Inflammatory macrophage treated with lipopolysaccharide for 1 hour (primary cell): Measurements from ENCODE around the gene RGL2.
"Not testable (repeated sequence)": the region's sequence is repeated elsewhere in the genome, so short reads cannot be mapped to it uniquely, and the experiment has no call there.

Experiments used
- DNase-seq, 2 donors: peaks; one replicate each; pipeline ENCODE4 v3.0.0-alpha.2; 2020 to 2022

Gene RGL2

DNA sequence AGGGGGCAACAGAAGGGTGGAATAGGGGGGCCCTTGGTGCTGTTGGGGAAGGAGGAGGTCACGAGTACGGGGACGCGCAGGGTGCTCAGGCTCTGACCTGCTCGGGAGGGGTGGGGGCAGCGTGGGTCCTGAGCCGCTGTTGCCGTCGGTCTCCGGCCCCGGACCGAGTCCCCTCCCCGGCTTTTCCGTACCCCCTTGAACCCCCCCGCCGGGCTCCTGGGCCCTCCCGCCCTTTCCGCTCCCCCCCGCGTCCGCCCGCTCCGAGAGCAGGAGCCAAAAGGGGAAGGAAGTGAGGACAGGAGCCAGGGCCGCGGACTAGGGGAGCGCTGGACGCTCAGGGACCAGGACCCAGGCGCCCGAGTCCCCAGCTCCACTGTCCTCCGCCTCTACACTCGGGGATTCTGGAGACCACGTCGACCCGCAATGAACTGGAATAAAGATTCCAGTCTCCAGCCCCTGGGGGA lies at the start of gene RGL2:
Gene RGL2, minus strand, starts transcription at position 170 of the 464 bp plus-strand sequence. CDS start 332 bp downstream, outside the sequence.
- DNase-seq: peak in 1 of 2 donors; percentile 57

GRCh38 chr6:33347816-33348215 lies 49.1 kb upstream of the RGL2 start:
- no peak for DNase-seq

- DNase-seq: not testable (repeated sequence)
These were observed 48.2 kb upstream of the RGL2 start for GRCh38 chr6:33346972-33347371.

DNA sequence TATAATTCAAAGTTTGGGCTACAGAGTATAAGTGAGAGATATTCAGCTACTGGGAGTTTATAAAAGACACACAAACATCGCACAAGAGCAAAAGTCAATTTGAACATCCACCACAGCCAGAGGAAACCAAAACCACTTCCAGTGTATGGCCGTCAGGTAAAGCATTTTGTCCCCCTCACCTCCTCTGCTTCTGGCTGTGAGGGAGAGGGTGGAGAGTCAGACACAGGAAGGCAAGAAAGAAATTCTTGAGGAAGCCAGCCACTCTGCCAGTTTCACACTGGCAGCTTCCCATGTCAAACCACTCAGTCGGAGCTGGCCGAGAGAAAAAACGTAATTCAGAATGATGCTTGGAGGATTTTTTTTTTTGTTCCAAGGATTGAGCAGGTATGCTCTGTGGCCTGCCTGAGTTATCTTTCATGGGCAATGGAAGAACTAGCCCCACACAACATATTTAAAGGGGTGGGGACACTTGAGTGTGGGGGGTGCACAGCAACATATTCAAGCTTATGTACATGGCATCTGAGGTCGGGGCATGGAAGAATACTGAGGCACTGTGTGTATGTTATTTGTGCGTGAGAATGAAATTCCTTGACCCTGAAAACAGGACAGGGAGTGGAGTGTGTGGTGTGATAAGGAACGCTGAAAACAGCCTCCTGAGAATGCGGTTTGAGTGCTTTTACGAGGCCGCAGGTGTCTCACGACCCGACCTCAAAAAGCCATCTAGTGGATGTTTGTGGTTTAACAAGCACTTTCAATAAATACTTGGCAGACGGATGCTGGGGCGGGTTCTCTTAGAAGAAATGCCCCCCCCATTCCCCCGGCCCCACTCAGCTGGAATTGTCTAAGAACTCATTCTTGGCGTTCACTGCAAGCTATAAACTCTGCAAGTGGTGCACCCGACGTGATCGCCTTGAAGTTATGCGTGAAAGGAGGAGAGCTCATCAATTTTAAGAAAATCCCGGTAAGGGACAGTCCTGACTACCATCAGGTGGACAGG lies 46.3 kb upstream of the RGL2 start:
- peak; percentile 54 to 77 for DNase-seq

DNA sequence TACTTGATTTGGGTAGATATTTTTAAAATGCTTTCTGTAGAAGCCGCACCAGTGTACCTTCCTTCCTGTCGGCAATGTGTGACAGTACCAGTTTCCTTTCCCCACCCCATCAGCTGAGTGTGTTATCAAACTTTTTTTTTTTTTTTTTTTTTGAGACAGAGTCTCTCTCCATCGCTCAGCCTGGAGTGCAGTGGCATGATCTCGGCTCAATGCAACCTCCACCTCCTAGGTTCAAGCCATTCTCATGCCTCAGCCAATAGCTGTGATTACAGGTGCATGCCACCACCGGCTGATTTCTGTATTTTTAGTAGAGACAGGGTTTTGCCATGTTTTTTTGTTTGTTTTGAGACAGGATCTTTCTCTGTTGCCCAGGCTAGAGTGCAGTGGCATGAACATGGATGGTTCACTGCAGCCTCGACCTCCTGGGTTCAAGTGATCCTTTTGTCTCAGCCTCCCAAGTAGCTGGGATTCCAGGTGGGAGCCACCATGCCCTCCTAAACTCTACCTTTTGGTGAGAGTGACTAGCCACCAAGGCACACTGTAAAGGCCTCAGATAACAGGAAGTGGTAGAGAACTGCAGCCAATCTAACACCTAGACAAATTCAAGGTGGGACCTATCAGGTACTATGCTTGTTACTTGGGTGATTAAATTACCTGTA lies 45.3 kb upstream of the RGL2 start:
- DNase-seq: no peak

- not testable (repeated sequence) for DNase-seq
These were observed 44.8 kb upstream of the RGL2 start for GRCh38 chr6:33343606-33343952.

- peak; percentile 20 to 49 for DNase-seq
These were observed 40.5 kb upstream of the RGL2 start for GRCh38 chr6:33339193-33339592.

DNA sequence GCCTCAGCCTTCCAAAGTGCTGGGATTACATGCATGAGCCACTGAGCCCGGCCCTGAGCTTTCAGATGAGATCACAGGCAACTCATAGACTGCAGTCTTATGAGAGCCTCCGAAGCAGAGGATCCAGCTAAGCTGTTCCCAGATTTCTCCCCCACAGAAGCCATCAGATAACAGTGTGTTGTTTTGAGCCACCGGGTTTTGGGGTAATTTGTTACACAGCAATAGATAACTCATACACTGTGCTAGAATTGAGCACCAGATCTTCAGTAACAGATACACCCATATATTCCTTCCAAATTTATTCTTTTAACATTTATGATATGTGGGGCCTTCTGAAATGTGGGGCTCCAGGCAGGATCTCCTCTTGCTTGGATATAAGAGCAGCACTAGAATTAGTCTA lies 37.8 kb upstream of the RGL2 start:
- DNase-seq: no peak

DNA sequence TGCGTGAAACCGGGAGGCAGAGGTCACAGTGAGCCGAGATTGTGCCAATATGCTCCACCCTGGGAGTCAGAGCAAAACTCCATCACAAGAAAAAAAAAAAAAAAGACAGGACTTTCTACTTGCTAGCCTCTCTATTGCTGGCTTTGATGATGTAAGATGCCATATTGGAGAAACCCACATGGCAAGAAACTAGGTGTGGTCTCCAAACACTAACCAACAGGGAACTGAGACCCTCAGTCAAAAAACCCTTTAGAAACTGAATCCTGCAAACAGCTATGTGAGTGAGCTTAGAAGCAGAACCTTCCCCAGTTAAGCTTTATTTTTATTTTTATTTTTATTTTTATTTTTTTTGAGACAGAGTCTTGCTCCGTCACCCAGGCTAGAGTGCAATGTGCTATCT lies 37.2 kb upstream of the RGL2 start:
- no peak for DNase-seq

- DNase-seq: peak; percentile 40 to 67
These were observed 34.9 kb upstream of the RGL2 start for GRCh38 chr6:33333666-33334065.

GRCh38 chr6:33330736-33331135 lies 32.0 kb upstream of the RGL2 start:
- no peak for DNase-seq

GRCh38 chr6:33329058-33329457 lies 30.3 kb upstream of the RGL2 start:
- no peak for DNase-seq

GRCh38 chr6:33324125-33324524 lies 25.4 kb upstream of the RGL2 start:
- peak in 1 of 2 donors; percentile 35 for DNase-seq

DNA sequence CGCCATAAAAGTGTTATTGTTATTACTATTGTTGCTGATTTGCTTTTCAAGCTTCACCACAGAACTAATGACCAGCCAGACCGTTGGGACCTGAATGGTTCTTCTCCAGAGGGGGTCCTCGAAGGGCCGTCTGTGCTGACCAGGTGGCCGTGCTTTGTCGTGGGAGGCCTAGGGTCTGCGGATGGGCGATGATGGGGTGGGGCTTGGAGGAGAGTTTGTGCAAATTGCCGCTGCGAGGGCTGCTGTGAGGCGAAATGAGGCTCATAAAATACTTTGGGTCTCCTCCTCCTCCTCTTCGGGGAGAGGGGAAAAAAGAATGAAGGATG lies 24.8 kb upstream of the RGL2 start:
- DNase-seq: no peak

GRCh38 chr6:33321227-33321626 lies 22.5 kb upstream of the RGL2 start:
- no peak for DNase-seq

- peak; percentile 92 to 96 for DNase-seq
These were observed 21.8 kb upstream of the RGL2 start for GRCh38 chr6:33320315-33321181.

DNA sequence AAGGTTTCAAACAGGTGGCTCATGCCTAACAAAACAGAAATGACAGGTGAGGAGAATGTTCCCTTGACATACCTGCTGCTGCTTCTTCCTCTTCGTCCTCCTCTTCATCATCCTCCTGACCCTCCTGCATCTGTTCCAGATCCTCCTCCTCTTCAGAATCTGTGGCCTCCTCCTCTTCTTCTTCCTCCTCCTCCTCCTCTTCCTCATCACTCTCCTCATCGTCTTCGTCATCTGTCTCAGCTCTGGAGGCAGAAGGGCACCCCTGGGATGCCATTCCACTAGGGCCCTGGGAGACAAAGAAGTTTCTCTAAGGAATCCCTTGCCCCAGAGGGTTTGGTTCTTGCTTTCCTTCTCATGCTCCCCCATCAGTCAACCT lies 21.2 kb upstream of the RGL2 start:
- DNase-seq: no peak

- DNase-seq: no peak
These were observed 19.8 kb upstream of the RGL2 start for GRCh38 chr6:33318426-33319073.

GRCh38 chr6:33317669-33318425 lies 19.1 kb upstream of the RGL2 start, which contains the start of gene ZBTB22:
ZBTB22 (minus strand) TSS chr6:33317744; CDS start chr6:33316916, 828 bp downstream.
- DNase-seq: peak; percentile 98 to 99

DNA sequence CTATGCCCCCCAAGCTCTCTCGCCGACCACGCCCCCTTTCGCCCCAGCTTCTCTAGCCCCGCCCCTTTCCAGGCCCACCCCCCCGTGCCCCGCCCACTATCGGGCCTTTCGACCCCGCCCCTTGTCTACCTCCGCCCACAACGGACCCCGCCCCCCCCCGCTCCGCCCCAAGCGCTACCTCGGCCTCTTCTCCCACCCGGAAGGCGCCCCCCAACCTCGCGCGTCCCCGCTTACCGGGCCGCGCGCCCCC lies 18.6 kb upstream of the RGL2 start:
- no peak for DNase-seq

GRCh38 chr6:33316603-33317418 lies 18.1 kb upstream of the RGL2 start:
- no peak for DNase-seq
